ENCODE data around the gene SYCE1.
"Not testable (repeated sequence)": the region's sequence is repeated elsewhere in the genome, so short reads cannot be mapped to it uniquely, and the experiment has no call there.

The SYCE1 gene
- total RNA-seq: 0.10 to 0.39 reads per million in 2 donors

- DNase-seq: no peak
These were observed at the start of gene SYCE1 for GRCh38 chr10:133565441-133566294. TSS of gene SYCE1 (minus strand) at chr10:133565583. CDS start at chr10:133565529, 54 bp downstream.

DNA sequence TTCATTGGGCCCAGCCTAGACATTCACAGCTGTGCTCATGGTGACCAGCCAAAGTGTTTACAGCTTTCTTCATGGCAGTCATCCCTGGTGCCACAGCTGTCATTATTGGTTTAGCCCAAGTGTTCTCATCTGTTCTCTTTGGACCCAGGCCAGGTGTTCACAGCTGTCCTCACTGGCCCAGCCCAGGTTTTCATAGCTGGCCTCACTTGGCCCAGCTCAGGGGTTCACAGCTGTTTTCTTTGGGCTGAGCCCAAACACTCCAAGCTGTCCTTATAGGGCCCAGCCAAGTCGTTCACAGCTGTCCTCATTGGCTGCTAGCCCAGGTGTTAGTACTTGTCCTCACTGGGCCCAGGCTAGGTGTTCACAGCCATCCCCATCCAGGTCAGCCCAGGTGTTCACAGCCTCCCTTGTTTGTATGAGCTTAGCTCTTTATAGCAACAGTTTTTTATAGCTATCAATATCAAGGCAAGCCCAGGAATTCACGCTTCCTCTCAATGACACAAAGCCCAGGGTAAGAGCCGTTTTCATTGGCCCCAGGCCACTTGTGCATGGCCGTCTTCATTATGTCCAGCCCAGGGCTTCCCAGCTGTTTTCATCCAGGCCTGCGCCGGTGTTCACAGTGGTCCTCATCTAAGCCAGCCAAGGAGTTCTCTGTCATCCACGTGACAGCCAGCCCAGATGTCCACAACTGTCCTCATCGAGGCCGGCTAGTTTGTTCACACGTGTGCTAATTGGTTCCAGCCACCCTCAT, 49.6 kb upstream of the SYCE1 start:
- DNase-seq: no peak

DNA sequence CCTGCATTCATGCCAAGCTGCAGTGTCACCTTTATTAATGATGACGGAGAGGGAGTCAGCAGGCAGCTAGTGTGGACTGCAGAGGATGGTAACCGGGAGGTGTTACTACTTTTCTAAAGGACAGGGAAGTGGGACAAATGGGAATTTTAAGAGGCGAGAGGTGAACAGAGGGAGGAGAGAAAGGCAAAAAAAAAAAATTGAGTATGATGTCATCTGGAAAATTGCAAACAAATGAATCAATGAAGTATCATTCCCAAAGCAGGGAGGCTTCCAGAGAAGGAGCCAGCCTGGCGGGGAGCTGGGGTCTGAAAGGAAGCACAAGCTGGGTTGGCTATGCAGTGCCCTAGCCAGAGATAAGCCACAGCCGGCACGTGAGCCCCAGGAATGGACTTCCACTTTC, 48.3 kb upstream of the SYCE1 start:
- DNase-seq: no peak

- no peak for DNase-seq
These were observed 45.7 kb upstream of the SYCE1 start for GRCh38 chr10:133611079-133611478.

GRCh38 chr10:133608855-133609254, 43.5 kb upstream of the SYCE1 start:
- DNase-seq: no peak

GRCh38 chr10:133603434-133603833, 38.1 kb upstream of the SYCE1 start:
- DNase-seq: not testable (repeated sequence)

DNA sequence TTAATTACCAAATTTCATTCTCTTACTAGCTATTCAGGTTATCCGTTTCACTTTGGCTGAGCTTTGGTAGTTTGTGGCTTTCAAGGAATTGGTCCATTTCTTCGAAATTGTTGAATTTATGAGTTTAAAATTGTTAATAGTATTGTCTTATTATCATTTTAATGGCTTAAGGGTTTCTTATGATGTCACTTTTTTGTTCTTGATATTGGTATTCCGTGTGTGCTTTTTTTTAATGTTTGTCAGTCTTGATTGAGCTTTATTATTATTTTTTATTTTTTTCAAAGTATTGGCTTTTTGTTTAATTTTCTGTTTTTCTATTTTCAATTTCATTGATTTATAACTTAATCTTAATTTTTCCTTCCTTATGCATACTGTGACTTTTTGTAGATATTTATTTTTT, 35.3 kb upstream of the SYCE1 start:
- no peak for DNase-seq

DNA sequence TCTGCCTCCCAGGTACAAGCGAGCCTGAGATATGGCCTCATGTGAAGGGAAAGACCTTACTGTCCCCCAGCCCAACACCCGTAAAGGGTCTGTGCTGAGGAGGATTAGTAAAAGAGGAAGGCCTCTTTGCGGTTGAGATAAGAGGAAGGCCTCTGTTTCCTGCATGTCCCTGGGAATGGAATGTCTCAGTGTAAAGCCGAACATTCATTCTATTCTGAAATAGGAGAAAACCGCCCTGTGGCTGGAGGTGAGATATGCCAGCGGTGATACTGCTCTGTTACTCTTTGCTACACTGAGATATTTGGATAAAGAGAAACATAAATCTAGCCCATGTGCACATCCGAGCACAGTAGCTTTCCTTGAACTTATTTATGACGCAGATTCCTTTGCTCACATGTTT, 34.5 kb upstream of the SYCE1 start:
- DNase-seq: not testable (repeated sequence)

DNA sequence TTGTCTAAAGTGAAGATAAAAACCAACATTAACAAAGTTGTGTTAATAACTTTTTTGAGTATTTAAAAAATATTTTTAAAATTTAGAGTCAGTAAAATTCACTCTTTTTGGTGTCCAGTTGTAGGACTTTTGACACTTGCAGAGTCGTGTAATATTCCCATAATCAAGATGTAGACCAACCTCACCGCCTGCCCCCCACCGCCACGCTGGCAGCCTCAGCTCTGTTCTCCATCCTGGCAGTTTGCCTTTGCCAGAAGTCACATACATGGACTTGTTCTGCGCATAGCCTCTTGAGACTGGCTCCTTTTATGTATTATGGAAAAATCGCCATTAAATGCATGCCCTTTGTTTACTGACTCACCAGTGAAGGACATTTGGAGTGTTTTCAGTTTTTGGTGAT, 27.3 kb upstream of the SYCE1 start:
- no peak for DNase-seq

GRCh38 chr10:133590970-133591359, 25.6 kb upstream of the SYCE1 start:
- DNase-seq: no peak

DNA sequence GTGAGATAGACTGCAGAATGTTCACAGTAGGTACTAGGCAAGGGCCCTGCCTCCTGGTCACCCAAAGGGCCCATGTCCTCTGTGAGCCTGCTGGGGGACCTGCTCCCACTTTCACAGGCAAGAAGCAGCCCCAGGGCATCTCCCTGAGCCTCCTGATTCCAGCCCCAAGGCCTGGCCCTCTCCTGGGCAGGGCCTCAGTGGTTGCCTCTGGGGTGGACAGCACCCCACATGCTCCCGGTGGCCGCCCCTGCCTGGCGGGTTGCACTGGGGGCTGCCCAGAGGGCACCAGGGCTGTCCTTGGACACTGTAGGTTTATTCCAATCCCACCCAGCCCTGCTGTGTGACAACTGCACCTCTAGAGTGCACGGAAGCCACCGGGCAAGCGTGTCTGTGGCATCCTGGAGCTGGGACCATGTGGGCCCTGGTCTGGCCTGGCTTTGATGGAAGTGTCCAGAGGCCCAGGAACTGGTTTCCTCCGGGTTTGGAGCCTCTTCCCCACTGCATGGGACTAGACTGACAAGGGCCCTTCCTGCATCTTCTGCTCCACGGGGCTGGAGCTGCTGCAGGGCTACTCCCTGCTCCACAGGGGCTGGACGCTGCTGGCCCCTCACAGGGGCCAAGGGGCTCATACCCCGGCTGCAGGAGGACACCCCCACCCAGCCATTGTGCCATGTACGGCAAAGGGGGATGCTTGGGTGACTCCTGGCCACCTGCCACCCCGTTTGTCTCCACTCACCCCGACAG, 25.0 kb upstream of the SYCE1 start:
- no peak for DNase-seq

- not testable (repeated sequence) for DNase-seq
These were observed 11.7 kb upstream of the SYCE1 start for GRCh38 chr10:133577037-133577436.

- not testable (repeated sequence) for DNase-seq
These were observed 8.1 kb upstream of the SYCE1 start for GRCh38 chr10:133573460-133573859.

DNA sequence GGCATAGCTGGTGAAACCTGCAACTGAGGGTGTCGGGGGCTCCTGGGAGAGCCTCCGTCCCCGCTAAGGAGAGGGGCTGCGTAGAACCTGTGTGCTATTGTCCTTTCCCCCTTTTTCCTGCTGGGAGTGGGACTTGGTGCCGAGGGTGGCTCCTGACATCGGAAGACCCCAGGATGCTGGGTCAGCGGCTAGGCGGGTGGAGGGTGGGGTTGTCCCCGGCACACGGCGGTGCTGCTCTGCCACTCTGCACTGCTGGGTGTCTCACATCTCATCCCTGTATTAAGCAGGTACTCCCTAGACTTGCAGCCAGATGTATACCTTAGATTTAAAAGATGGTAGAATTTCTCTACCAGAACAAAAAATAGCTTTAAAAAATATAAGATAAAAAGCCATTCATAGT, 6.7 kb upstream of the SYCE1 start:
- not testable (repeated sequence) for DNase-seq

DNA sequence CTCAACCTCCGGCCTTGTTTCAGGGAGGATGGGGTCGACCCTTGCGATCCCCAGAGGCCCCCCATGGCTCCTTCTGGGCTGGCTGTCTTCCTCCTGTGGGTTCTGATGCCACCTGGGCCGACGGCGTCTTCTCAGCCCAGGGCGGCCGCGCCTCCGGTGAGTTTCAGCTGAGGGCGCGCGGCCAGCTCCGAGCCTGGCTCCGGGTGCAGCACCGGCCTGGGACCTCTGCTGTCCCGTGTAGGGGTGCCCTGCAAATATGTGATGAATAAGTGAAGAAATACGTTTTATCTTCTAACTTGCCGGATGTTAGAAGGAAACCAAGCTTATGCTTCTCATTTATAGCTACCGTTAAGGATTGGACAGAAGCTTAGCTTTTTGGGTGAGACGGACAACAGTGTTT, 4.4 kb upstream of the SYCE1 start:
- DNase-seq: not testable (repeated sequence)

DNA sequence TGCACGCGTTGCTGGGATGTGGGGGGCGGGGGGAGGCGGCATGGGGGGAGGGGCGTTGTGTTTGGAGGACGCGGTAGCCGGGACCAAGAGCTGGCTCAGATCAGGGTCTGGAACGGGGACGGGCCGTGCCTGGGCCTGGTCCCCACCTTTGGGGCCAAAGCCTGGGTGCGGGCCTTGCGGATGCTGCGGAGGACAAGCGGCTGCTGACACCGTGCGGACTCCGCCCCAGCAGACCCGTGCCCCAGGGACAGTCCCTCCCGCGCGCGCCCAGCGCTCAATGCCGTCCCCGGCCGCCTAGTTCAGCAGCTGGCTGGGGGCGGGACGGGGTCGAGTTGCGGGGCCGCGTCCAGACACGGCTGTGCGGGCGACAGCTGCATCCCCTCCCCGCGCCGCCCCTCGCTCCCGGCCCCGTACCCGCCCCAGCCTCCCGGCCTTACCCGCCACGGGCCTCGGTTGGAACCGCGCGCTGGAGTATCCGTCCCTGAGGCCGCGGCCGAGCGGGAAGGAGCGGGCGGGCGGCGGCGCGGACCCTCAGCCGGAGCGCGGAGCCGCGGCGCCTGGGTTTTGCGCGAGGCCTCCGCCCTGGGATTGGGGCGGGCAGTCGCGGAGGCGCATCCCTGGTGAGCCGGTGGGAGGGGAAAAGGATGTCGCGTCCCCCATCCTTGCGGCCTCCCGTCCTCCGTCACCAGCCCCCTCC, 3.6 kb upstream of the SYCE1 start:
- DNase-seq: not testable (repeated sequence)

- DNase-seq: no peak
These were observed 2.9 kb upstream of the SYCE1 start for GRCh38 chr10:133568287-133568614.

DNA sequence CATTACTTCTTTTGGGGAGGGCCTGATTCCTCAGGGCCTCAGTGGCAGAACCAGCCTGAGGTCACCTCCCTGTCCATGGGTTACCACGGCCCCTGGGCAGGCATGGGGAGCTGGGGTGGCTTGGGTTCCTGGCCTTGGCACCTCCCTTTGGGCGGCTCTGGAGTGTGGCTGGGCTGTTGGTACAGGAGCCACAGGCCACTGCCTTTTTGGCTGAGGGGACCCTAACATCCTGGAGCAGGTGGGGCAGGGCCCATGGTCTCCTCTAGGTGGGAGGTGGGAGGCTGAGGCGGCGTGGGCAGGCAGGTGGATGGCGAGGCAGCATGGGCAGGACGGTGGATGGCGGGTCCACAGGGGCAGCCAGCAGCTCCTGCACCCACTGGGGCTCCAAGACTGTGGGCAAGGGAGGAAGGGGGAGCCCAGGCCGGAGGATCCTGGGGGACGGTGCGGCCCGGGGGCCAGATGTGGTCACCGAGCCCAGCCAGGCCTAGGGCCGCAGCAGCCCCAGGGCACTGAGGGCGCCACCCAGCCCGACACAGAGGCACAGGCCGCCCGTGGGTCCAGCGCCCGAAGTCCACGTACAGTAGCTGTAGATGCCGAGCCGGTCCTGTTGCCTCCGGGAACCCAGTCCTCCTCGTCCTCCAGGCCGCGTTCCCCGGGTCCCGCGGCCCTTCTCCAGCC, 2.4 kb upstream of the SYCE1 start:
- DNase-seq: no peak

DNA sequence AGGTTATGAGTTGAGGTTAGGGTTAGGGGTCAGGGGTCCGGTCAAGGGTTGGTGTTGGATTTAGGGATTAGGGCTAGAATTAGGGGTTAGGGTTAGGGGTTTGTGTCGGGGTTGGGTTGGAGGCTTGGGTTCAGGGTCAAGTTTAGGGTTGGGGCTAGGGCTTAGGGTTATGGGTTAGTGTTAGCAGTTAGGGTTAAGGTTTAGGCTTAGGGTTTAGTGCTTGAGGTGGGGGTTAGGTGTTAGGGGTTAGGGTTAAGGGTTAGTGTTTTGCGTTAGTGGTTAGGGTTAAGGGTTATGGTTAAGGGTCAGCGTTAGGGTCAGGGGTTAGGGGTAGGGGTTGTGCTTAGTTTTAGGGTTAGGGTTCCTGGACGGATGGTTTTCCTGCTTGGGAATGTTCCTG, 1.7 kb upstream of the SYCE1 start:
- DNase-seq: no peak

- no peak for DNase-seq
These were observed 567 bp downstream of the SYCE1 start for GRCh38 chr10:133564816-133565215.

- DNase-seq: no peak
These were observed 6.2 kb downstream of the SYCE1 start for GRCh38 chr10:133559216-133559615.

- DNase-seq: no peak
These were observed 8.0 kb downstream of the SYCE1 start for GRCh38 chr10:133557381-133557780.
